GM18508 (cell line): ENCODE measurements around the gene UBA52.

Experiments
- ATAC-seq: cut with Tn5 transposase; IDR thresholded peaks from one replicate; pipeline ENCODE4 v1.9.1; 2021; ENCODE audit warnings: moderate number of reproducible peaks; ENCODE audit not compliant: insufficient read depth, unreplicated experiment

UBA52 gene

DNA sequence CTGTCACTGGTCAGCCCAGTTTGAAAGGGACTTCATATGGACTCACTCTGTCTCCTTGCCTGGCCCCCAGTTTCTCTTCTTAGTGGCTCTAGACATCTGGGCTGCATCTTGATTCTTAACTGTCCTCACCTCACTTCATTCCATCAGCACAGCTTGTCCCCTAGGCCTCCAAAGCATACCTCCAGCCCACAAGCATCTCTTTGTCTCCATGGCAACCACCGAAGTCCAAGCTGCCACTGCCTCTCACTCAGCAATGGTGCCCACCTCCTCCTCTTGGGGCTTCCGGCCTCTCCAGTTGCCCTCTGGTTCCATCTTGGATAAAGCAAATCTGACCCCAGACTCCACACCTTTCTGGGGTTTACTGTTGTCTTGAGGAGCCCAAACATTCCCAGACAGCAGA lies 55.2 kb downstream of the UBA52 start:
- no peak for ATAC-seq
